Left lobe of liver (tissue), 2 donors: ENCODE data around the gene HOXB8. TPM values are rescaled to one million over a fixed set of nuclear protein-coding genes. Genes with fewer than 3 reads are reported as not detected.

Source experiments
- ATAC-seq: fragments of 200-7000 bp; cut with Tn5 transposase; one replicate; pipeline ENCODE4 v1.9.1; 2020; ENCODE audit warnings: mild to moderate bottlenecking, moderate library complexity
- DNase-seq: peaks from one replicate; pipeline ENCODE4 v3.0.0-alpha.2; 2020; ENCODE audit warnings: low spot score
- total RNA-seq: library from RNA; stranded (reverse); gene quantifications from one replicate; pipeline ENCODE4 v1.2.1, GENCODE V29; 2021
- donor health status: DM: no; HTN: no; CAD: no; lungs with moderate emphysema.
- donor health status: DM: no; HTN: yes; CAD: no.

The HOXB8 gene
- total RNA-seq, 1 donor from 2014 or later: 0.15 TPM

GRCh38 chr17:48624544-48625494, 9.7 kb upstream of the HOXB8 start:
- ATAC-seq (peak; percentile 73), DNase-seq (no peak)

GRCh38 chr17:48624118-48624517, 9.0 kb upstream of the HOXB8 start:
- DNase-seq: no peak
- ATAC-seq: no peak

- DNase-seq (no peak), ATAC-seq (no peak)
These were observed 8.5 kb upstream of the HOXB8 start for GRCh38 chr17:48623583-48623982.

- DNase-seq (no peak), ATAC-seq (no peak)
These were observed 7.8 kb upstream of the HOXB8 start for GRCh38 chr17:48622857-48623256.

GRCh38 chr17:48621410-48622392, 6.6 kb upstream of the HOXB8 start:
- no peak for ATAC-seq
- no peak for DNase-seq

GRCh38 chr17:48620461-48621139, 5.5 kb upstream of the HOXB8 start:
- ATAC-seq (no peak), DNase-seq (no peak)

- ATAC-seq: no peak
- DNase-seq: no peak
These were observed 4.8 kb upstream of the HOXB8 start for GRCh38 chr17:48619826-48620449.

GRCh38 chr17:48618256-48618896, 3.3 kb upstream of the HOXB8 start:
- peak; percentile 99 for ATAC-seq
- DNase-seq: peak; percentile 83

GRCh38 chr17:48617471-48618255, 2.6 kb upstream of the HOXB8 start:
- DNase-seq: no peak

GRCh38 chr17:48616717-48617470, 1.8 kb upstream of the HOXB8 start:
- DNase-seq: no peak
- ATAC-seq: no peak

More at GRCh38 chr17:48617471-48618255, 2.6 kb upstream of the HOXB8 start:
- no peak for ATAC-seq

GRCh38 chr17:48615963-48616716, 1.0 kb upstream of the HOXB8 start:
- no peak for DNase-seq
- no peak for ATAC-seq

GRCh38 chr17:48613862-48614694, 1.0 kb downstream of the HOXB8 start:
- no peak for ATAC-seq
- no peak for DNase-seq

- peak; percentile 54 for ATAC-seq
These were observed 2.0 kb downstream of the HOXB8 start for GRCh38 chr17:48612854-48613691.

GRCh38 chr17:48612456-48612853, 2.6 kb downstream of the HOXB8 start:
- DNase-seq: no peak

More at GRCh38 chr17:48612854-48613691, 2.0 kb downstream of the HOXB8 start:
- no peak for DNase-seq

GRCh38 chr17:48611681-48612455, 3.2 kb downstream of the HOXB8 start:
- DNase-seq: no peak
- ATAC-seq: peak; percentile 19

More at GRCh38 chr17:48612456-48612853, 2.6 kb downstream of the HOXB8 start:
- ATAC-seq: no peak
